ENCODE results near the gene TMEM50A. TPM values are rescaled to one million over a fixed set of nuclear protein-coding genes. Genes with fewer than 3 reads are reported as not detected.

TMEM50A gene
- total and polyA plus RNA-seq, 9 of the 15 experiments (the other 6 are each of a cell fraction or from before 2014, with no cell fraction given), result 43.7 to 195 (median 137) TPM

- TF ChIP-seq, protein P1, sequence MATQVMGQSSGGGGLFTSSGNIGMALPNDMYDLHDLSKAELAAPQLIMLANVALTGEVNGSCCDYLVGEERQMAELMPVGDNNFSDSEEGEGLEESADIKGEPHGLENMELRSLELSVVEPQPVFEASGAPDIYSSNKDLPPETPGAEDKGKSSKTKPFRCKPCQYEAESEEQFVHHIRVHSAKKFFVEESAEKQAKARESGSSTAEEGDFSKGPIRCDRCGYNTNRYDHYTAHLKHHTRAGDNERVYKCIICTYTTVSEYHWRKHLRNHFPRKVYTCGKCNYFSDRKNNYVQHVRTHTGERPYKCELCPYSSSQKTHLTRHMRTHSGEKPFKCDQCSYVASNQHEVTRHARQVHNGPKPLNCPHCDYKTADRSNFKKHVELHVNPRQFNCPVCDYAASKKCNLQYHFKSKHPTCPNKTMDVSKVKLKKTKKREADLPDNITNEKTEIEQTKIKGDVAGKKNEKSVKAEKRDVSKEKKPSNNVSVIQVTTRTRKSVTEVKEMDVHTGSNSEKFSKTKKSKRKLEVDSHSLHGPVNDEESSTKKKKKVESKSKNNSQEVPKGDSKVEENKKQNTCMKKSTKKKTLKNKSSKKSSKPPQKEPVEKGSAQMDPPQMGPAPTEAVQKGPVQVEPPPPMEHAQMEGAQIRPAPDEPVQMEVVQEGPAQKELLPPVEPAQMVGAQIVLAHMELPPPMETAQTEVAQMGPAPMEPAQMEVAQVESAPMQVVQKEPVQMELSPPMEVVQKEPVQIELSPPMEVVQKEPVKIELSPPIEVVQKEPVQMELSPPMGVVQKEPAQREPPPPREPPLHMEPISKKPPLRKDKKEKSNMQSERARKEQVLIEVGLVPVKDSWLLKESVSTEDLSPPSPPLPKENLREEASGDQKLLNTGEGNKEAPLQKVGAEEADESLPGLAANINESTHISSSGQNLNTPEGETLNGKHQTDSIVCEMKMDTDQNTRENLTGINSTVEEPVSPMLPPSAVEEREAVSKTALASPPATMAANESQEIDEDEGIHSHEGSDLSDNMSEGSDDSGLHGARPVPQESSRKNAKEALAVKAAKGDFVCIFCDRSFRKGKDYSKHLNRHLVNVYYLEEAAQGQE (IDR thresholded peaks at IDR 0.05; ENCODE audit: borderline replicate concordance), result no peak
- TF ChIP-seq, protein P1 (CRISPR knock-in tag; IDR thresholded peaks at IDR 0.05; ENCODE audit: low read depth), result no peak
- TF ChIP-seq EGR1 (conservative IDR thresholded peaks at IDR 0.05) (peak; percentile 90), RNF2 (IDR thresholded peaks at IDR 0.05) (no peak), ASH1L (IDR thresholded peaks at IDR 0.05; ENCODE audit: borderline replicate concordance, low read depth, partially characterized antibody) (no peak), SAP30 (IDR thresholded peaks at IDR 0.05; ENCODE audit: borderline replicate concordance, insufficient read depth, low read depth, low read length, poor library complexity, severe bottlenecking) (no peak), CBX8 (IDR thresholded peaks at IDR 0.05; ENCODE audit: borderline replicate concordance, extremely low read depth, low read depth, low read length, poor library complexity, severe bottlenecking) (no peak), RAD21 (CRISPR knock-in tag; conservative IDR thresholded peaks at IDR 0.05 in 1 of 2, IDR thresholded peaks at IDR 0.05 in 1 of 2) (no peak), SOX6 (IDR thresholded peaks at IDR 0.05) (peak; percentile 62; the same call in 1 of the 2 replicates), ZFPM2 (CRISPR knock-in tag; IDR thresholded peaks at IDR 0.05) (no peak), ZNF41 (CRISPR knock-in tag; conservative IDR thresholded peaks at IDR 0.05) (no peak), UBTF (IDR thresholded peaks at IDR 0.05; ENCODE audit: borderline replicate concordance in 1 of 2, low read depth in 2 of 2, low read length in 2 of 2) (no peak)
These were observed 17.8 kb downstream of the TMEM50A start (continued) for GRCh38 chr1:25355841-25356395.
